Measurements from ENCODE around the gene DEUP1.

The DEUP1 gene

DNA sequence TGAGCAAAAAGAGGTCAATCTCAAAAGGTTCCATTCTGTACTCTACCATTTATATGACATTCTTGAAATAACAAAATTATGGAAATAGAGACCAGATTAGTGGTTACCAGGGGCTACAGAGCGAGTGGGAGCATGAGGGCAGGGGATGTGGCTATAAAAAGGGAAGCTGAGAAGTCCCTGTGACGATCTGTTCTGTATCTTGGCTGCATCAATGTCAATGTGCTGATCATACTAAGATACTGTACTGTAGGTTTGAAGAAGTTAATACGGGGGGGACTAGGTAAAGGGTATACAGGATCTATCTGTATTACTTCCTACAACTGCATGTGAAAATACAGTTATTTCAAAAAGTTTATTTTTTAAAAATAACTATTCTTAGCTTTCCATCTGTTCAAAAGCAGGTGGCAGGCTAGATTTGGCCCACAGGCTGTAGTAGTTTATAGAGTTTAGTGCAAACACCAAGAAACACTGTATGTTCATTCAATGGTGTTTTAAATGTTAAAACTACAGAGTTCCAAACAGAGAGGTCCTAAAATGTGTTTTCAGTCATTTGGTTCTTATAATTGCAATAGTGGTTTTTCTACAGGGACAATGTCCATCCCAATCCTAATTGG, 134.5 kb downstream of the DEUP1 start:
- no peak overlapping the region for H3K4me3 ChIP-seq (ENCODE audit: severe bottlenecking)
- no peaks in the 10 kb centered on the region for H3K36me3 ChIP-seq (ENCODE audit: low read depth)
- TF ChIP-seq, protein P1, sequence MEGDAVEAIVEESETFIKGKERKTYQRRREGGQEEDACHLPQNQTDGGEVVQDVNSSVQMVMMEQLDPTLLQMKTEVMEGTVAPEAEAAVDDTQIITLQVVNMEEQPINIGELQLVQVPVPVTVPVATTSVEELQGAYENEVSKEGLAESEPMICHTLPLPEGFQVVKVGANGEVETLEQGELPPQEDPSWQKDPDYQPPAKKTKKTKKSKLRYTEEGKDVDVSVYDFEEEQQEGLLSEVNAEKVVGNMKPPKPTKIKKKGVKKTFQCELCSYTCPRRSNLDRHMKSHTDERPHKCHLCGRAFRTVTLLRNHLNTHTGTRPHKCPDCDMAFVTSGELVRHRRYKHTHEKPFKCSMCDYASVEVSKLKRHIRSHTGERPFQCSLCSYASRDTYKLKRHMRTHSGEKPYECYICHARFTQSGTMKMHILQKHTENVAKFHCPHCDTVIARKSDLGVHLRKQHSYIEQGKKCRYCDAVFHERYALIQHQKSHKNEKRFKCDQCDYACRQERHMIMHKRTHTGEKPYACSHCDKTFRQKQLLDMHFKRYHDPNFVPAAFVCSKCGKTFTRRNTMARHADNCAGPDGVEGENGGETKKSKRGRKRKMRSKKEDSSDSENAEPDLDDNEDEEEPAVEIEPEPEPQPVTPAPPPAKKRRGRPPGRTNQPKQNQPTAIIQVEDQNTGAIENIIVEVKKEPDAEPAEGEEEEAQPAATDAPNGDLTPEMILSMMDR (IDR thresholded peaks at IDR 0.05; ENCODE audit: poor library complexity, severe bottlenecking), result no peak
- ATAC-seq (ENCODE audit: low read depth) (no peak), DNase-seq (ENCODE audit: low spot score) (no peak)
- H3K9me3 ChIP-seq (ENCODE audit: severe bottlenecking), result no peaks in the 10 kb centered on the region
- H3K27ac ChIP-seq (ENCODE audit: poor library complexity, severe bottlenecking), result no peak overlapping the region
- no peaks in the 10 kb centered on the region for H3K27me3 ChIP-seq (ENCODE audit: insufficient read depth, poor library complexity, severe bottlenecking)
- H3K4me1 ChIP-seq (ENCODE audit: insufficient read depth, poor library complexity, severe bottlenecking), result no peaks in the 10 kb centered on the region

DNA sequence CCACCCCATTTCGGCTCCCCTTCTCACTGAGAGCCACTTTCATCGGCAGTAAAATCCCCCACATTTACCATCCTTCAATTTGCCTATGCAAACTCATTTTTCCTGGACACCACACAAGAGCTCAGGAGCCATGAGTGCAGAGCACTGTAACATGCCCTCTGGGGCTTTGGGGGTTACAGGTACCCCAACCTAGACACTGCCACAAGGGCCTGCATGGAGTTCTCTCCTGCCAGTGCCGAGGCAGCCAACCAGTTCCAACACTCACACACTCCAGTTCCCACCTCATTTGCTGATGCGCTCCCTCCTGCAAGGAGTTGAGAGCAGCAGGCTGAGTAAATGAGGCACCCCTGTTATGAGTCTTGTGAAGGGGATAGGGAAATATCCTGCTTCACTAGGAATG, 136.5 kb downstream of the DEUP1 start:
- no peak for ATAC-seq (ENCODE audit: low read depth)
- TF ChIP-seq, protein P1 (IDR thresholded peaks at IDR 0.05; ENCODE audit: poor library complexity, severe bottlenecking), result no peak

GRCh38 chr11:93468290-93468689, 137.7 kb downstream of the DEUP1 start:
- TF ChIP-seq, protein P1 (IDR thresholded peaks at IDR 0.05; ENCODE audit: poor library complexity, severe bottlenecking), result no peak
- H3K27ac ChIP-seq (ENCODE audit: poor library complexity, severe bottlenecking), result no peak overlapping the region
- ATAC-seq (ENCODE audit: low read depth) (no peak), DNase-seq (ENCODE audit: low spot score) (no peak)
- H3K4me1 ChIP-seq (ENCODE audit: insufficient read depth, poor library complexity, severe bottlenecking), result no peaks in the 10 kb centered on the region
- no peaks in the 10 kb centered on the region for H3K27me3 ChIP-seq (ENCODE audit: insufficient read depth, poor library complexity, severe bottlenecking)
- no peaks in the 10 kb centered on the region for H3K9me3 ChIP-seq (ENCODE audit: severe bottlenecking)
- no peaks in the 10 kb centered on the region for H3K36me3 ChIP-seq (ENCODE audit: low read depth)
- no peak overlapping the region for H3K4me3 ChIP-seq (ENCODE audit: severe bottlenecking)

More for the DNA sequence above, 136.5 kb downstream of the DEUP1 start:
- H3K36me3 ChIP-seq (ENCODE audit: low read depth), result no peaks in the 10 kb centered on the region
- no peaks in the 10 kb centered on the region for H3K27me3 ChIP-seq (ENCODE audit: insufficient read depth, poor library complexity, severe bottlenecking)
- H3K4me3 ChIP-seq (ENCODE audit: severe bottlenecking), result no peak overlapping the region
- no peak for DNase-seq (ENCODE audit: low spot score)
- no peaks in the 10 kb centered on the region for H3K4me1 ChIP-seq (ENCODE audit: insufficient read depth, poor library complexity, severe bottlenecking)
- H3K27ac ChIP-seq (ENCODE audit: poor library complexity, severe bottlenecking), result no peak overlapping the region
- H3K9me3 ChIP-seq (ENCODE audit: severe bottlenecking), result no peaks in the 10 kb centered on the region

- no peak for DNase-seq (ENCODE audit: low spot score)
- Histone ChIP-seq H3K4me1 (ENCODE audit: insufficient read depth, poor library complexity, severe bottlenecking) (no peaks in the 10 kb centered on the region), H3K27me3 (ENCODE audit: insufficient read depth, poor library complexity, severe bottlenecking) (no peaks in the 10 kb centered on the region), H3K36me3 (ENCODE audit: low read depth) (no peaks in the 10 kb centered on the region), H3K27ac (ENCODE audit: poor library complexity, severe bottlenecking) (no peak overlapping the region), H3K4me3 (ENCODE audit: severe bottlenecking) (no peak overlapping the region), H3K9me3 (ENCODE audit: severe bottlenecking) (no peaks in the 10 kb centered on the region)
- no peak for ATAC-seq (ENCODE audit: low read depth)
- TF ChIP-seq, protein P1 (IDR thresholded peaks at IDR 0.05; ENCODE audit: poor library complexity, severe bottlenecking), result no peak
These were observed 143.6 kb downstream of the DEUP1 start for GRCh38 chr11:93474123-93474522.

- H3K27me3 ChIP-seq (ENCODE audit: insufficient read depth, poor library complexity, severe bottlenecking), result no peaks in the 10 kb centered on the region
- H3K4me3 ChIP-seq (ENCODE audit: severe bottlenecking), result no peak overlapping the region
- TF ChIP-seq, protein P1 (IDR thresholded peaks at IDR 0.05; ENCODE audit: poor library complexity, severe bottlenecking), result no peak
- ATAC-seq (ENCODE audit: low read depth), result peak; percentile 95
- DNase-seq (ENCODE audit: low spot score), result no peak
- H3K4me1 ChIP-seq (ENCODE audit: insufficient read depth, poor library complexity, severe bottlenecking), result peaks cover 9% of the 10 kb centered on the region
- H3K36me3 ChIP-seq (ENCODE audit: low read depth), result no peaks in the 10 kb centered on the region
- no peak overlapping the region for H3K27ac ChIP-seq (ENCODE audit: poor library complexity, severe bottlenecking)
- no peaks in the 10 kb centered on the region for H3K9me3 ChIP-seq (ENCODE audit: severe bottlenecking)
These were observed 146.3 kb downstream of the DEUP1 start for GRCh38 chr11:93476796-93477195.
